IMR-90 (cell line): ENCODE measurements around the gene CDK13. TPM values are rescaled to one million over a fixed set of nuclear protein-coding genes. Genes with fewer than 3 reads are reported as not detected.
A peak's percentile ranks its signal among the peaks of the same experiment; 100 is the strongest.

Source experiments
- ATAC-seq: fragments of 200-7000 bp; cut with Tn5 transposase; 2 replicates; pipeline ENCODE4 v1.9.1; 2020; ENCODE audit warnings: low read depth, mild to moderate bottlenecking, moderate library complexity
- BruUV-seq: library from RNA; stranded (reverse); fragments of 400-500 nt; replicated peaks from 2 replicates; lab custom pipeline; 2021; lab: Mats Ljungman, UMichigan
- CTCF ChIA-PET: fragments of 300-600 bp; formaldehyde crosslinking; extraction: SDS; loops from one replicate; lab custom pipeline; 2021; ENCODE audit warnings: antibody characterized with exemption; lab: Yijun Ruan, JAX
- POLR2A ChIA-PET: fragments of 300-600 bp; sonication (Branson Sonifier 250); formaldehyde crosslinking; loops from one replicate; lab custom pipeline; 2022; ENCODE audit warnings: antibody characterized with exemption; ENCODE audit not compliant: unreplicated experiment; lab: Charles Lee
- DNase-seq: peaks from one replicate; pipeline ENCODE4 v3.0.0; 2013
- H2AFZ ChIP-seq: replicated peaks from 2 replicates; pipeline ENCODE3; 2013; ENCODE audit warnings: low read length, mild to moderate bottlenecking; ENCODE audit not compliant: poor library complexity
- H2AK5ac ChIP-seq: 2 replicates; pipeline ENCODE4 v1.6.1; 2013; ENCODE audit warnings: low read depth, low read length, inconsistent platforms
- H2AK9ac ChIP-seq: replicated peaks from 2 replicates; pipeline ENCODE3; 2013; ENCODE audit warnings: mild to moderate bottlenecking, low read depth, low read length, moderate library complexity; ENCODE audit not compliant: poor library complexity
- H2BK120ac ChIP-seq: 2 replicates; pipeline ENCODE4 v1.6.1; 2013; ENCODE audit warnings: low read depth, low read length, inconsistent platforms
- H2BK15ac ChIP-seq: 3 replicates; pipeline ENCODE4 v1.6.1; 2013; ENCODE audit warnings: low read depth, low read length, inconsistent platforms
- H2BK20ac ChIP-seq: 2 replicates; pipeline ENCODE4 v1.6.1; 2013; ENCODE audit warnings: low read depth, mild to moderate bottlenecking, inconsistent platforms, low read length, moderate library complexity
- H2BK5ac ChIP-seq: 2 replicates; pipeline ENCODE4 v1.6.1; 2013; ENCODE audit warnings: mild to moderate bottlenecking, low read depth, low read length, inconsistent platforms; ENCODE audit not compliant: poor library complexity, severe bottlenecking
- H3K14ac ChIP-seq: replicated peaks from 2 replicates; pipeline ENCODE4 v1.6.1; 2013; ENCODE audit warnings: low read depth, low read length, inconsistent platforms
- H3K18ac ChIP-seq: 2 replicates; pipeline ENCODE4 v1.6.1; 2013; ENCODE audit warnings: low read depth, low read length, control low read depth
- H3K23ac ChIP-seq: 2 replicates; pipeline ENCODE4 v1.6.1; 2013; ENCODE audit warnings: low read depth, low read length, inconsistent platforms
- H3K27ac ChIP-seq: 2 replicates; pipeline ENCODE4 v1.5.1; 2013; ENCODE audit warnings: mild to moderate bottlenecking, control low read depth, low read length; ENCODE audit not compliant: insufficient read depth
- H3K27me3 ChIP-seq: 2 replicates; pipeline ENCODE4 v1.6.1; 2013; ENCODE audit warnings: low read length; ENCODE audit not compliant: control insufficient read depth, insufficient read depth
- H3K36me3 ChIP-seq: 2 replicates; pipeline ENCODE4 v1.6.1; 2013; ENCODE audit warnings: low read length, mixed read lengths; ENCODE audit not compliant: control insufficient read depth, insufficient read depth
- H3K4ac ChIP-seq: 2 replicates; pipeline ENCODE4 v1.6.1; 2013; ENCODE audit warnings: low read depth, low read length, inconsistent platforms
- H3K4me1 ChIP-seq: 2 replicates; pipeline ENCODE4 v1.6.1; 2013; ENCODE audit warnings: low read length, mixed read lengths; ENCODE audit not compliant: control insufficient read depth, insufficient read depth
- H3K4me2 ChIP-seq: 2 replicates; pipeline ENCODE4 v1.6.1; 2013; ENCODE audit warnings: low read depth, mild to moderate bottlenecking, control low read depth, low read length, moderate library complexity
- H3K4me3 ChIP-seq: 2 replicates; pipeline ENCODE4 v1.5.1; 2013; ENCODE audit warnings: low read depth, mild to moderate bottlenecking, control low read depth, low read length, moderate library complexity; ENCODE audit not compliant: insufficient read depth
- H3K56ac ChIP-seq: 2 replicates; pipeline ENCODE4 v1.6.1; 2013; ENCODE audit warnings: low read length, inconsistent platforms; ENCODE audit not compliant: insufficient read depth; ENCODE audit errors: extremely low read depth
- H3K79me1 ChIP-seq, 2 experiments: 2 replicates each; pipeline ENCODE4 v1.6.1; 2013; ENCODE audit warnings: low read length in 2 of 2, inconsistent platforms in 1 of 2, low read depth in 1 of 2
- H3K9ac ChIP-seq: 2 replicates; pipeline ENCODE4 v1.6.1; 2013; ENCODE audit warnings: low read depth, low read length, control low read depth
- H3K9me1 ChIP-seq: 2 replicates; pipeline ENCODE4 v1.6.1; 2013; ENCODE audit warnings: low read length, inconsistent platforms; ENCODE audit not compliant: insufficient read depth
- H3K9me3 ChIP-seq: 2 replicates; pipeline ENCODE4 v1.6.1; 2013; ENCODE audit warnings: low read length; ENCODE audit not compliant: control insufficient read depth, insufficient read depth
- H4K20me1 ChIP-seq: 2 replicates; pipeline ENCODE4 v1.6.1; 2013; ENCODE audit warnings: low read length, inconsistent platforms; ENCODE audit not compliant: insufficient read depth
- H4K5ac ChIP-seq: 2 replicates; pipeline ENCODE4 v1.6.1; 2013; ENCODE audit warnings: mild to moderate bottlenecking, low read depth, low read length, control low read depth
- H4K8ac ChIP-seq, 2 experiments: 2 replicates each; pipeline ENCODE4 v1.6.1; 2013; ENCODE audit warnings: low read depth in 2 of 2, low read length in 2 of 2, control low read depth in 1 of 2, inconsistent platforms in 1 of 2
- H4K91ac ChIP-seq: 2 replicates; pipeline ENCODE4 v1.6.1; 2013; ENCODE audit warnings: low read depth, low read length, inconsistent platforms; ENCODE audit not compliant: insufficient read depth
- BHLHE40 ChIP-seq: fragments of 150-350 bp; IDR thresholded peaks from 2 replicates; pipeline ENCODE4 v1.6.1; 2016; ENCODE audit warnings: mild to moderate bottlenecking, low read depth, low read length
- CHD1 ChIP-seq: IDR thresholded peaks from 2 replicates; pipeline ENCODE4 v1.6.1; 2012; ENCODE audit warnings: low read depth, low read length, improper control_type of control experiment
- MXI1 ChIP-seq: IDR thresholded peaks from 2 replicates; pipeline ENCODE4 v1.6.1; 2012; ENCODE audit warnings: low read depth, mild to moderate bottlenecking, low read length, moderate library complexity, borderline replicate concordance
- RAD21 ChIP-seq: IDR thresholded peaks from 2 replicates; pipeline ENCODE4 v1.6.1; 2012; ENCODE audit warnings: low read length, improper control_type of control experiment
- SMC3 ChIP-seq: fragments of 150-350 bp; IDR thresholded peaks from 2 replicates; pipeline ENCODE4 v1.6.1; 2016; ENCODE audit warnings: low read depth, mild to moderate bottlenecking, antibody characterized with exemption, low read length, moderate library complexity
- WGBS, 2 experiments: methylation state at CpG; one replicate each; pipeline versions ENCODE4 v1.1.5 to v1.1.7; 2013; ENCODE audit warnings: missing lambda C conversion rate in 2 of 2; ENCODE audit not compliant: insufficient read length in 1 of 2; ENCODE audit errors: extremely low coverage in 2 of 2; 5-methylcytosine and 5-hydroxymethylcytosine counted together
- dilution Hi-C: fragments of 300-500 bp; cut with HindIII; formaldehyde crosslinking; loops from one replicate; pipeline ENCODE4 v1.14.3; 2018; ENCODE audit warnings: low sequenced_read_pairs; ENCODE audit not compliant: unreplicated experiment
- in situ Hi-C: fragments of 300-500 bp; cut with MboI; formaldehyde crosslinking; loops from 3 replicates; pipeline ENCODE4 v1.14.3; 2019; ENCODE audit warnings: low sequenced_read_pairs, inconsistent platforms, mixed read lengths
- intact Hi-C: fragments of 100-400 bp; cut with micrococcal nuclease; formaldehyde crosslinking; loops from 2 replicates; pipeline ENCODE4 v1.10.0; 2022
- polyA plus RNA-seq, 3 experiments: library from polyadenylated mRNA; depleted of rRNA; stranded (reverse); fragments of >200 nt; gene quantifications; 2 replicates each; pipeline ENCODE4 v1.2.3, GENCODE V29; 2012; ENCODE audit warnings: low replicate concordance in 1 of 3
- total RNA-seq: library from RNA; depleted of rRNA; stranded (reverse); fragments of >200 nt; gene quantifications from 2 replicates; pipeline ENCODE4 v1.2.3, GENCODE V29; 2012
- TF ChIP-seq, protein P1 (sequence below): conservative IDR thresholded peaks from 2 replicates; pipeline ENCODE4 v1.5.1; 2012; ENCODE audit warnings: mild to moderate bottlenecking, low read depth, low read length, improper control_type of control experiment

The CDK13 gene
- total and polyA plus RNA-seq, 2 of the 4 experiments (the other 2 are of a cell fraction), result 20.1 to 50.4 TPM

GRCh38 chr7:39951226-39952194 is 1.5 kb downstream of the CDK13 start:
- Histone ChIP-seq H3K9me3 (no peaks in the 10 kb centered on the region), H3K56ac (peak overlapping the region; percentile 67), H4K5ac (peak overlapping the region; percentile 66; the same call in 1 of the 2 replicates), H3K4me1 (peaks cover 4% of the 10 kb centered on the region), H2BK15ac (no peak overlapping the region), H4K91ac (peak overlapping the region; percentile 23; the same call in 1 of the 2 replicates), H2BK120ac (peak overlapping the region; percentile 2; the same call in 1 of the 2 replicates), H2BK5ac (peak overlapping the region; percentile 97), H3K4me3 (peak overlapping the region; percentile 90), H4K8ac (peak overlapping the region in 1 of 2 experiments; percentile 40; a peak in 1 of 4 replicates), H2AFZ (peak overlapping the region; percentile 97), H3K4me2 (peak overlapping the region; percentile 99), H3K27ac (peak overlapping the region; percentile 91), H2AK5ac (peak overlapping the region; percentile 31; the same call in 1 of the 2 replicates), H3K27me3 (no peaks in the 10 kb centered on the region), H4K20me1 (peaks cover 49% of the 10 kb centered on the region), H3K9ac (peak overlapping the region; percentile 99), H3K18ac (peak overlapping the region; percentile 47), H3K36me3 (peaks cover 3% of the 10 kb centered on the region; the same call in 1 of the 2 replicates), H2BK20ac (no peak overlapping the region), H3K23ac (peak overlapping the region; percentile 92), H2AK9ac (peak overlapping the region; percentile 56), H3K9me1 (peaks cover 3% of the 10 kb centered on the region; the same call in 1 of the 2 replicates), H3K4ac (peak overlapping the region; percentile 51), H3K14ac (peak overlapping the region; percentile 90), H3K79me1 (peaks cover 2 to 33% of the 10 kb centered on the region in 2 experiments; a peak in 2 of 4 replicates)
- no peak; the same call in 1 of the 2 replicates for ATAC-seq
- in situ Hi-C loops, result loop anchor here (5.0 kb wide), 1 partner anchor 51 kb away; no protein-coding TSS in a partner anchor
- 0% methylated on average over 40 of the region's 79 CpGs; no CpG with 5 or more reads in 1 of the 2 experiments for WGBS, 2 experiments
- peak; percentile 47 for TF ChIP-seq RAD21
- TF ChIP-seq MXI1, result no peak
- TF ChIP-seq SMC3, result peak; percentile 31; the same call in 1 of the 2 replicates
- TF ChIP-seq CHD1, result 0 out of 2 replicates have a peak, but pooled peaks have one; percentile 52
- TF ChIP-seq, protein P1, sequence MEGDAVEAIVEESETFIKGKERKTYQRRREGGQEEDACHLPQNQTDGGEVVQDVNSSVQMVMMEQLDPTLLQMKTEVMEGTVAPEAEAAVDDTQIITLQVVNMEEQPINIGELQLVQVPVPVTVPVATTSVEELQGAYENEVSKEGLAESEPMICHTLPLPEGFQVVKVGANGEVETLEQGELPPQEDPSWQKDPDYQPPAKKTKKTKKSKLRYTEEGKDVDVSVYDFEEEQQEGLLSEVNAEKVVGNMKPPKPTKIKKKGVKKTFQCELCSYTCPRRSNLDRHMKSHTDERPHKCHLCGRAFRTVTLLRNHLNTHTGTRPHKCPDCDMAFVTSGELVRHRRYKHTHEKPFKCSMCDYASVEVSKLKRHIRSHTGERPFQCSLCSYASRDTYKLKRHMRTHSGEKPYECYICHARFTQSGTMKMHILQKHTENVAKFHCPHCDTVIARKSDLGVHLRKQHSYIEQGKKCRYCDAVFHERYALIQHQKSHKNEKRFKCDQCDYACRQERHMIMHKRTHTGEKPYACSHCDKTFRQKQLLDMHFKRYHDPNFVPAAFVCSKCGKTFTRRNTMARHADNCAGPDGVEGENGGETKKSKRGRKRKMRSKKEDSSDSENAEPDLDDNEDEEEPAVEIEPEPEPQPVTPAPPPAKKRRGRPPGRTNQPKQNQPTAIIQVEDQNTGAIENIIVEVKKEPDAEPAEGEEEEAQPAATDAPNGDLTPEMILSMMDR, result peak; percentile 53
- no peak for TF ChIP-seq BHLHE40
- intact Hi-C loops, result loop anchor here (1.0 to 5.0 kb wide), 3 partner anchors 41 to 183 kb away; partner anchors contain the start of gene MPLKIP
- POLR2A ChIA-PET, result no interaction called here
- DNase-seq, result peak; percentile 52
- no TSS peak for BruUV-seq
- CTCF ChIA-PET, result interaction anchor here (0.6 to 2.4 kb wide), 3 partner anchors 99 to 184 kb away, joined by 3 to 8 read pairs (median 3); no protein-coding TSS in a partner anchor
- dilution Hi-C loops, result no loop called here
